ENCODE data around the gene CERK.
A peak's percentile ranks its signal among the peaks of the same experiment; 100 is the strongest.

Gene CERK

DNA sequence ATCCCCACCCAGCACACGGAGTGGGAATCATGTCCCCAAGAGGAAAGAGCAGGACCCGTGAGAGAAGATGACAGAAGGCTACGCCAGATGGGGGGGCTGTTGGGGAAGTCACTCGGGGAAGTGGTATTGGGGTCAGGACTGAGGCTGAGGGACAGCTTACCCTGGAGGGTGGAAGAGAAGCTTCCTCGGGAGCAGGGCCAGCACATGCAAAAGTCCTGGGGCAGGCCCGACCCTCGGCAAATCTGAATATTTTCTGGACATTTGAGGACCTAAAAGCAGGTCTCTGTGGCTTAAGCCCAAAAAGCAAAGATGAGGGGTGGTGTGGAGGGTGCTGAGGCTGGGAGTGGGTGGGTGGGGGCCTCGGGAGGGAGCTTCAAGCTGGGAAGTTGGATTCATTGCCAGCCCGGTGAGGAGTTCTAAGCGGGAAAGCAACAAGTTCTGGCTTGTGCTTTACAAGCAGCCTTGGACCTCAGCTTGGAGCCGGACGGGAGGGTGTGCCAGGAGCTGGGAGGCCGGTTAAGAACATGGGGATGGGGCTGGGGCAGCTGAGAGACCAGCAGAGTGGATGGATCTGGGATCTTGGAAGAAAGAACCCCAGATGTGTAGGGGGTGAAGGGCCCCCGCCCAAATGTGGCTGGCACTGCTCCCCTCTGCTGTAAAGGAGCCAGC is 83.0 kb downstream of the CERK start:
- H3K4me3 ChIP-seq (ENCODE audit: low read depth, low read length): no peak overlapping the region
- DNase-seq (ENCODE audit: low read depth): no peak
- TF ChIP-seq, protein P1, sequence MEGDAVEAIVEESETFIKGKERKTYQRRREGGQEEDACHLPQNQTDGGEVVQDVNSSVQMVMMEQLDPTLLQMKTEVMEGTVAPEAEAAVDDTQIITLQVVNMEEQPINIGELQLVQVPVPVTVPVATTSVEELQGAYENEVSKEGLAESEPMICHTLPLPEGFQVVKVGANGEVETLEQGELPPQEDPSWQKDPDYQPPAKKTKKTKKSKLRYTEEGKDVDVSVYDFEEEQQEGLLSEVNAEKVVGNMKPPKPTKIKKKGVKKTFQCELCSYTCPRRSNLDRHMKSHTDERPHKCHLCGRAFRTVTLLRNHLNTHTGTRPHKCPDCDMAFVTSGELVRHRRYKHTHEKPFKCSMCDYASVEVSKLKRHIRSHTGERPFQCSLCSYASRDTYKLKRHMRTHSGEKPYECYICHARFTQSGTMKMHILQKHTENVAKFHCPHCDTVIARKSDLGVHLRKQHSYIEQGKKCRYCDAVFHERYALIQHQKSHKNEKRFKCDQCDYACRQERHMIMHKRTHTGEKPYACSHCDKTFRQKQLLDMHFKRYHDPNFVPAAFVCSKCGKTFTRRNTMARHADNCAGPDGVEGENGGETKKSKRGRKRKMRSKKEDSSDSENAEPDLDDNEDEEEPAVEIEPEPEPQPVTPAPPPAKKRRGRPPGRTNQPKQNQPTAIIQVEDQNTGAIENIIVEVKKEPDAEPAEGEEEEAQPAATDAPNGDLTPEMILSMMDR (IDR thresholded peaks at IDR 0.05; ENCODE audit: insufficient read depth, low read depth, low read length, missing control alignments): no peak

DNA sequence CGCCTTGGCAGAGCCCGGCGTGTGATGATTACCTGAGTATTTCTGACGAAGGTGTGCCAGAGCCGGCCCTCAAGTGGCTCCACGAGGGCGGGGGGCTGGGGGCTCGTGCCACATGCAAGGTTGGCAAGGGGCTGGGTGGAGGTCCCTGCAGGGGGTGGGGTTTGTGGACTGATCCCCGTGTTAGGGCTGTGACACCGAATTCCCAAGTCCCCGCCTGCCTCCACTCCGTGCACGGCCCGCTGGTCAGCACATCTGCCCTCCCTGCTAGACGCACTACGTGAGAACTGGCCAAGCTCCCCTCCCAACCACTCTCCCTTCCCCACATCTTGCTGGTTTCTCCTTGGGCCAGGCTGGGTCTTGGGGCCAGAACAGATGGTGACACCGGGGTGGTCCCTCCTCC is 83.6 kb downstream of the CERK start:
- TF ChIP-seq, protein P1 (IDR thresholded peaks at IDR 0.05; ENCODE audit: insufficient read depth, low read depth, low read length, missing control alignments): no peak
- no peak for DNase-seq (ENCODE audit: low read depth)

DNA sequence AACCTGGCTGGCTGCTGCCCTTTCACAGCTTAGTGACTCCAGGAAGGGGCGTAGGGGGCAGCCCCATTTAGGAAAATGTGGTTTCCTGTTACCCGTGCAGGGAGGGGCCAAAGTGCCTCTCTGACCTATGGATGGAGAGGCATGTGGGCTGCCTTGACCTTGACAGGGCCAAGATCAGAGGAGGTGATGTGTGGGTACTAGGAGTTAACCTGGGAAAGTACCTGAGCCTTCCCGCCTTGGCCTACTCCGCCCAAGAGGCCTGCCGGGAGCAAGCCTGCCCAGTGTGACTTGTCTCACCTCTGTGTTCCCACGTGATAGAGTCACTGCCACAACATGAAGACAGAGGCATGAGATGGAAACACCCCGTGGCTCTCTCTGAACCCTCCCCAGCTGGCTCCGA is 84.5 kb downstream of the CERK start:
- TF ChIP-seq, protein P1 (IDR thresholded peaks at IDR 0.05; ENCODE audit: insufficient read depth, low read depth, low read length, missing control alignments): no peak
- H3K4me3 ChIP-seq (ENCODE audit: low read depth, low read length): no peak overlapping the region
- DNase-seq (ENCODE audit: low read depth): peak; percentile 30

More for the DNA sequence above, 83.6 kb downstream of the CERK start:
- H3K4me3 ChIP-seq (ENCODE audit: low read depth, low read length): no peak overlapping the region

DNA sequence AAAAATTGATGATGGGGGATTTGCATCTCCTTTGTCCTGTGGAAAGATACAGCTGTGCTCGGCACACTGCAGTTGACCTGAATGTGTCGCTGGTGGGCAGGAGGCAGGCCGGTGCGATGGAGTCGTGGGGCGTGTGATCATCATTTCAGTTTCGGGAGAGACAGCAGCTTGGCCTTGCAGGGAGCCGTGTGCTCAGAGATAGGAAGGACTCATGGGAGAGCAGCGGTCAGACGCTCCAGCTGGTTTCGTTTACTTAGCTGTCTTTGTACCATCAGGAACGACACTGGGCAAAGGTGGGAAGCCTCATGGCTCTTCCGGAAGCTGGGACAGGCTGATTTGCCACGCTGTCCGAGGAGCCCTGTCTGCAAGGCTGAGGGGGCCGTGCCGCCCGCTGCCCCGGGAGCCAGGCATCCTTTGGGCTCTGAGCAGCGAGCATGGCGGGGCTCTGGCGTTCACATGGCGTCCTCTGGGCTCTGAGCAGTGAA is 85.2 kb downstream of the CERK start:
- TF ChIP-seq, protein P1 (IDR thresholded peaks at IDR 0.05; ENCODE audit: insufficient read depth, low read depth, low read length, missing control alignments): no peak
- no peak for DNase-seq (ENCODE audit: low read depth)
- H3K4me3 ChIP-seq (ENCODE audit: low read depth, low read length): no peak overlapping the region

DNA sequence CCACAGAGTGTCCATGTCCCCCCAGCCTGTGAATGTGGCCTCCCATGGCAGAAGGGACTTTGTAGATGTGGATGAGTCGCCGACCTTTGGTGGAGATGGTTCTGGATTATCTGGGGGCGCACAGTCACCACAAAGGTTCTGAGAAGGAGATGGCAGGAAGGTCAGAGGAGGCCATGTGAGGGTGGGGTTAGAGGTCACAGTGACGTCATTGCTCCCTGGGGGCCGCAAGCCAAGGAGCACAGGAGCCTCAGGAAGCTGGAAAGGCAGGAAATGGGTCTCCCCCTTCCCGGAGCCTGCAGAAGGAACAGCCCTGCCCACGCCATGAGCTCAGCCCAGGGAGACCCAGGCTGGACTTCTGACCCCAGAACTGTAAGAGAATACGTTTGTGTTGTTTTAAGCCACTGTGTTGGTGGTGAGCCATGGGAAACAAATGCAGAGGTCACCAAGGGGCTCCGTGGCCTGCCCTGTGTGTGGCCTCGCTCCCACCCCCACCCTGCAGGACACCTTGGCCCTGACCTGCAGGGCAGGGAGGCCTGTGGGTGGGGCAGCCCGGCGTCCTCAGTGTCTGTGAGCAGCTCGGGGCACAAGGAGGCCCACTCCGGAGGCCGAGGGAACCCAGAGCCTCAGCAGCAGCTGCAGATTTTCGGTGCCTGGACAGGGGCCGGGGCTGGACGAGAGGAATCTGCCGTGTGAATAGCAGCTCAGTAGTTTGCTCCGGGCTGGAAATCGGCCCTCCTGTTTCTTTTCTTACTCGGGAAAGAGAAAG is 85.8 kb downstream of the CERK start:
- H3K4me3 ChIP-seq (ENCODE audit: low read depth, low read length): no peak overlapping the region
- TF ChIP-seq, protein P1 (IDR thresholded peaks at IDR 0.05; ENCODE audit: insufficient read depth, low read depth, low read length, missing control alignments): no peak
- DNase-seq (ENCODE audit: low read depth): no peak

DNA sequence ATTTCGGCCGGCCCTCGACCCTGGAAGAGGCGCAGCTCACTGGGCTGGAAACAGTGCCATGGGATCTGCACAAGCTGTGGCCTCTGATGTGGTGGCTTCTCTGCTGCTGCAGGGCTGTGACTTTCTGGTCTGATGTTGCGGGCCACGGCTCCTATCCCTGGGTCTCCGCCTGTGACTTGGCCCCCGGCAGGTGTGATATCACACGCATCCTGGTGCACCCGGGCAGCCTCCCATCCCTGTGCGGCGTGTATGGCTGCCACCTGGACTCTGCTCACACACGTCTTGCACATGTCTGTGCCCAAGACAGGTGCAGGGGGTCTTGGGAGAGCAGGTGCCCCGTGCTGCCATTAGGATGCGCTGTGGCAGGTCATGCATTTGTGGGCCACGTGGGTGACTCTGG is 86.7 kb downstream of the CERK start:
- TF ChIP-seq, protein P1 (IDR thresholded peaks at IDR 0.05; ENCODE audit: insufficient read depth, low read depth, low read length, missing control alignments): no peak
- no peak overlapping the region for H3K4me3 ChIP-seq (ENCODE audit: low read depth, low read length)
- no peak for DNase-seq (ENCODE audit: low read depth)
